ENCODE results near the gene SCO1.

GRCh38 chr17:10652984-10653659 is 44.2 kb downstream of the SCO1 start:
- TF ChIP-seq CTCF (IDR thresholded peaks at IDR 0.05) (no peak), POLR2AphosphoS5 (IDR thresholded peaks at IDR 0.05) (no peak), POLR2A (IDR thresholded peaks at IDR 0.05) (no peak)

All from stomach (tissue), 4 donors.